DLD1 (cell line): ENCODE data around the gene MYLK.

Experiments used
- in situ Hi-C: cut with HindIII; loops from 2 replicates; pipeline ENCODE4 v1.10.0; 2017; ENCODE audit warnings: low sequenced_read_pairs

The MYLK gene

DNA sequence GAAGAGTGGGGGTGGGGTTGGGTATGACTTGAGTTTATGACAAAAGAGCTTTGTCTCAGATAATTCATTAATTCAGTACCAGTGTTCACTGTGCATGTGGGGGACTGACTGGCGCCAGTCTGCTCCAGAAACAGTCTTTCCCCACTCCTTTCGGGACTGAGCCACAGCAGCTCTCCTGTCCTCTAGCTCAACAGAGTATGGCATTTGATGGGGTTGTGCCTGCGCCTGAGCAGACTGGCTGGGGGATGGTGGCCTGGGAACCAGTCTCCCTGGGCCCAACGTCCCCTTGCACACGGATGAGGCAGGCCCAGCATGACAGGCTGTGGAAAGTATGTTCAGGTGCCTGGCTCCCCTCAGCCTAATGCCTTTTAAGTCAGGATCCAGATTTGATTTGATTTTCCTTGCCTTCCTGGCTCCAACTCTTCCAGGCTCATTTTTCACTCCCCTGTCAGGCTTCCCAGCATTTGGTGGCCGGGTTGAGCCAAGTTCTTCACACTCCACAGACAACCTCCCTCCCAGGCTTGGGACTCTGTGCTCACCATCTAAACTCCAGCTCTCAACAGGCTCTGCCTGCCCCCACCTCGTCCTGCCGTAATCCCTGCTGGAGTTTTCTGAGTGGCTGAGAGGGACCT is 105.0 kb downstream of the MYLK start:
- in situ Hi-C loops: no loop called here

DNA sequence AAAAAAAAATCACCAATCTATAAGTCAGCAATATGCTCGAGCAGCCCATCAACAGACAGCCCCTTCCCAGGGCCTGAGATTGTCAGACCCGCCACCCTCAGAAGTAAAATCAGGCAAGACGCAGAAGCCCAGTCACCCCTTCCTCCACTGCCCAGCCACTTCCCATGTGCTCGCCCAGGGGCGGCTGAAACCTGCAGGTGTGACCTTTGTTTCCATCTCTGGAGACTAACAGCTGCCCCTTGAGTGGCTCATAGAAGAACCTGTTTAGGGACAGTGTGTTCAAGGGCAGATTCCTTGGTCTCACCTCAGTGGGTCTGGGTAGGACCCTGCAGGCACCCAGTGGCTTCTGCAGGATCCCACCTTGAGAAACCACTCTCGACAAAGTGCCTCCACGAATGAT is 105.6 kb downstream of the MYLK start:
- in situ Hi-C loops: no loop called here

DNA sequence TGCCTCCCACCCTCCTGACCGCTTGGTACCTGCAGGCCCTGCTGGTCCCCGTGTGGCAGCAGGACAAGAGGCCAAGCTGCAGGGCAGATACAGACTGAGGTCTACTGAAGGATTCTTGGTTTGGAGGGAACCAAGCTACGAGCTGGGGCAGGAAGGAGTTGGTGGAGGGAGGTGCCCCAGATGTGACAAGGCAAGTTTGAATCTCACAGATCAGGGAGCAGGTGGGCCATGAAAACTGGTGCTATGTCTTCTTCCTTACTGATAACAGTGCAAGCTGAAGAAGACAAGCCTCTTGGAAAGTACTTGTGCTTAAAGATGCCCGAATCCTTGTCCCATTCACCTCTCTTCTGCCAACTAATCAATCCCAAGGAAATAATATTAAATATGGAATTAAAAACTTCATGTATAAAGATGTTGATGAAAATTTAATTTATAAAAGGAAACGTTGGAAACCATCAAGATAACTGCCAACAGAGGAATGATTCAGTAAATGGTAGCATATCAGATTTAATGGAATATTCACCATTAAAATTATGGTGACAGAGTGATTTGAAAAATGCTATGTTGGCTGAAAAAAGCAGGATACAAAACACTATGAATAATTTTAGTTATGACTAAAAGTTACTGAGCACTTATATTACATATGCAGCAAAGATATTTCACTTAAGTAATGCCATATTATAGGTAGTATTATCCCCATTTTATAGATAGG is 107.9 kb downstream of the MYLK start:
- in situ Hi-C loops: no loop called here

DNA sequence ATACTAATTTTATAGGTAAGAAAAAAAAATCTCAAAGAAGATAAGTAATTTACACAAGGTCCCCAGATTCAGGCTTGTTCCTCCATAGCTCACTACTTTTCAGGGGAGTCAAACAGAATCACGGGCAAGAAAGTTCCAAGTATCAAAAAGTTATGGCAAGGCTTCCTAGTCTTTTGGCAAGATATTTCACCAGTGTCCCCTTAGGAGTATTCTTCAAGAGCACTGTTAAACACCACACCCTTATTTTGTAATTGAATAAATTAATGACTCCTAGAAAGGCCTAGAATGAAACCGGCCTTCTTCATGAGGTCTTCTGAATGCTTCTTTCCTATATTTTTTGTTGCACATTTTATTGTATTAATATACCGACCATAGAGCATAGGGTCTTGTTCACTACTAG is 109.7 kb downstream of the MYLK start:
- in situ Hi-C loops: no loop called here

DNA sequence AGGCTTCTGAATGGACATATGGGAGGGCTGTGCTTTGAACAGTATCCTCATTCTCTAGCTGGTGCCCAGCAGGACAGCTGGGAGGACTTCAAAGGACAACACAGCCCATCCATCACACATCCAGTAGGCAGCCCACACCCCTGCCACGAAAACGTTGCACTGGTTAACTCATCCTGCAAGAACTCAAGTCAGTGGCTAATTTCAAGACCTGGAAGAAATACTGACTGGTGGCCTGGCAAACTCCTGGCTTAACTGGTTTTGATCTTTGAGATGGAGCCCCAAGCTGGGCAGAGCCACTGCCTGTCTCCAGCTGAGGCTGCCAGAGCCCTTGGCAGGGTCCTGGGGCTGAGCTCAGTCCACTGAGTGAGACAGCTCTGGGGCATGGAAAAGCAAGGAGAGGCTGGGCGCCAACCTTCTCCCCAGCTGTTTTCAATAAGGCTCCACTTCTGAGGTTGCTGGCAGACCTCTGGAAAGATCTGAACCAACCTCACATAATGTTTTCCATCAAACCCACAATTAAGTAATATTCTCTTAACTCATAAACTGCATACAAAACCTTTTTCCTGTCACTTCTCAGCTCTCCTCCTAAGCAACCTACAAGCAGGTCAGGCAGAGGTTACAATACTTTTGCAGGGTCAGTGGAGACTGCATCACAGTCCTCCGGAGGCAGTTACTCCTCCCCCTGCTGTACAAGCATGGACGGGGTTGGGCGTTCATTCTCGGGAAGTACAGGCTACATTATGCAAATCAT is 110.3 kb downstream of the MYLK start:
- in situ Hi-C loops: no loop called here

DNA sequence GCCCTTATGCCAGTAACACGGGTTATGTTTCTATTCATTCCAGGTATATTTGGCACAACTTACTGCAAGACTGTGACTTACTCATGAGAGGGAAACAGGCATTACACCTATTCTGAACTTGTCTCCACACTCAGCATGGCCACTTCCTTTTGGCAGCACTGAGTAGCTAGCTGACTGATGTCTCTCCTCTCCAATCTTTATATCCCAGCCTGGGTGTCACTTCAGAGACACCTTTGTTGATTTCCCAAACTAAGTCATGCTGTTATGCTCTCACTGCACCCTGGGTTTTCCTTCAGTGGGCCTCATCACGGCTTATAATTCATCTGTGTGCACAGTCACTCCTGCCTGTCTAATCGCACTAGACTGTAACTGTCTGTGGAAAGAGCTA is 114.8 kb downstream of the MYLK start:
- in situ Hi-C loops: no loop called here

DNA sequence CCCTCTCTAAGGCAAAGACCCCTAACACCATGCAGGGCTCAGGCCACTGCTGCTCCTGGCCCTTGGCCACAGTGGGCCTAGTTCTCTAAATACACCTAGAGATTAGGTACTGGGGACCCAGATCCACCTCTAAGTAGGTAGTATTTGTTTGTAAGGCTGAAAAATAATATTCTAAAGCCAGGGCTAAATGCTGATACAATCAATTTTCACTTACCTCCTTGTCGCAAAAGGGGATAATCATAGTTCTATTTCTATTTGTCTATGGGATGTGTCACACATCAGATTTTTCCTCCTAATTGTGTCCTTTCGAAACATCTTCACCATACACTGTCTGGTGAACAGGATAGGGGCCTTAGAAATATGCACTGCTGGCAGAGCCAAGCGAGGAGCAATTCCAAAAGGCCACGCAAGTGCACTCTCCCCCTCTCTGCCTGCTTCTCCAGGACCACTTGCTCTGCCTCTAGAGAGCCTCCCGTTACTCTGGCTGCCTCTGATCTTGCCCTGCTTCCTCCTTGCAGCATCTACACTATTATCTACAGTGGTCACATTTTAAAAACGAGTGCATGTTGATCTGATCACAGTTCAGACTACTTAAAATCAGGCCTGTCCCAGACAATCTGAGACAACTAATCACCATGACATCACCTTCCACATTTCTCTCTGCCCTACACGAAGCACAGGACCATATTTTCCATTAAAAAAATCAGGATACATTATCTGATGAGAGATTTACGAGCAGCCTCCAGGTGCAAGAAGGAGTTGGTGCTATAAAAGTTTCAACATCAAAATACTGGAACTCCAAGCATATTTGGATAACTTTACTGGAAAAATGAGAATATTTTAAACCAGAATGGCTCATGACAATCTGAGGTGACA is 115.4 kb downstream of the MYLK start:
- in situ Hi-C loops: no loop called here

DNA sequence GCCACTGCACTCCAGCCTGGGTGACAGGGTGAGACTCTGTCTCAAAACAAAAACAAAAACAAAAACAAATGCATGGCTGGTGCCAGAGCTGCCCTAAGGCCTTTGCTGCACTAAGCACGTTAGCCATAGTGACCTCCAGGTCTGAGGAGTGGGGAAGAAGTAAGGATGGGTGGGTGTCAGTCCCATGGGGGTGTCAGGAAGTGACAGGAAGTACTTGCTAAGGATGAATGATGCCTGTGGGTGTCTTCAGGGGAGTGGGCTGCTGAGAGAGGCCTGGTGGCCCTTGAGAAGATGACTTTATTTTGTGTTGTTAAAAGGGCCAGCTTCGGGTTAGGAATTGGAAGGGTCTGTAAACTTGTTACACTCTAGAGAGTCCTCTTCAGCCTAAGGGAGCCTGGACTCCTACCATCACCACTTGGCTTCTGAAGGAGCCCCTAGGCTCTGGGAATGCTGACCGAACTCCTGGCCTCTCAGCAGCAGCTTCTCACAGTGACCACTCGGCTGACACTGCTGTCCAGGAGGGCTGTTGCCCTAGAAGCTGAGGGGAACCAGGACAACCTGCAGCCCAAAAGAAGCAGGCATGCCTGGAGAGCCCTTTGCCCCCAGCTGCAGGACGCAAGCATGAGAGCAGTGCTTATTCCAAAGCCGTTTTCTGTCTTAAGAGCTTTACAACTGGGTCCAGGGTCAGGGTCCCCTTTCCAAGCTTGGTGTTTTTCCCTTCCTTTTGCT is 116.4 kb downstream of the MYLK start:
- in situ Hi-C loops: no loop called here

DNA sequence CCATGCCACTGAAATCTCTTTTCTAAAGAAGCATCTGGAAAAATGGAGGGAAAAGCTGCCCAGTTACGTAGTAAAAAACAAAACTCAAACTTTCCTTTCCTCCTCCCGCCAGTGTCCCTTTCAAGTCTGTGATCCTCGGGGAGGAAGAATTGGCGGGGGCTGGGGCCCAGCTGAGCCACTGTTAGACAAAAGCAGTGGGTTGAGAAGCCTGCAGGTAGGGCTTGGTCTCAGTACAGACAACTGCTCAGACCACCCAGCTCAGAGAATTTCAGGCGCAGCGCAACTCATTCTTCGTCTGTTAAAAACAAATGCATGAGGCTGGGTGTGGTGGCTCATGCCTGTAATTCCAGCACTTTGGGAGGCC is 117.1 kb downstream of the MYLK start:
- in situ Hi-C loops: no loop called here

DNA sequence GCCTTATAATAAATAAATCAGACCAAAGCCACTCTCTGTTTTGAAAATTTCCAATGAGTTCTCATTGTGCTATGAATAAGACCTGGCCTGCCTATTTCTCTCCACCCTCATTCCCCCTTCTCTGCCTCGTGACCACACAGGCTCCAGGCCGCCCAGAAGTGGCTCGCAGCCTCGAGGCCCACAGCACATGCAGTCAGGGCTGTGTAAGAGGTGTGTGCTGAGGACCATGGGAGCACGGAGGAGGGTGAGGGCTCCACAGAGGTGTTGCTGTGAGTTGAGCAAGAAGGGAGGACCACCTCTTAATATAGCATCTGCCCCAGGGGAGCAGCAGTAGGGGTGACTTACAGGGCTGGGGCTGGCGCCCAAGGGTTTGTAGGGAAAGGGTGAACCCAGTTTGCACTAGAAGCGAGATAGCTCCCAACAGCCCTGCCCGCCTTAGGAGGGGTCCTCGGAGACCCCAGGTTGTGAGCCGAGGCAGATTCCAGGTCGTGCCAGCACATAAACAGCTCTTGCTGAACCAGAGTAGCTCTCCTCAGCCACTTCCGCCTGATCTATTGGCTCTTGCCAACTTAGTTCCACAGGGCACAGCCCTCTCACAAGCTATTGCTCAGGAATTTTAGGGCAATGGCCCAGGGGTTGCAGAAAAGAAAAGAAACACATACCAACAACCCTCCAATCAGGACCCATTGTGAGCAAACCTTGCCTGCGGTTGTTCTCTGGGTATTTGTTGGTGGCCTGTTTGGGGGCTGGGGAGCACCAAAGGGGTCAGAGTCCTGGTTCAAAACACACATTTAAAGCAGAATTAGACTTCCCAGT is 117.7 kb downstream of the MYLK start:
- in situ Hi-C loops: no loop called here

DNA sequence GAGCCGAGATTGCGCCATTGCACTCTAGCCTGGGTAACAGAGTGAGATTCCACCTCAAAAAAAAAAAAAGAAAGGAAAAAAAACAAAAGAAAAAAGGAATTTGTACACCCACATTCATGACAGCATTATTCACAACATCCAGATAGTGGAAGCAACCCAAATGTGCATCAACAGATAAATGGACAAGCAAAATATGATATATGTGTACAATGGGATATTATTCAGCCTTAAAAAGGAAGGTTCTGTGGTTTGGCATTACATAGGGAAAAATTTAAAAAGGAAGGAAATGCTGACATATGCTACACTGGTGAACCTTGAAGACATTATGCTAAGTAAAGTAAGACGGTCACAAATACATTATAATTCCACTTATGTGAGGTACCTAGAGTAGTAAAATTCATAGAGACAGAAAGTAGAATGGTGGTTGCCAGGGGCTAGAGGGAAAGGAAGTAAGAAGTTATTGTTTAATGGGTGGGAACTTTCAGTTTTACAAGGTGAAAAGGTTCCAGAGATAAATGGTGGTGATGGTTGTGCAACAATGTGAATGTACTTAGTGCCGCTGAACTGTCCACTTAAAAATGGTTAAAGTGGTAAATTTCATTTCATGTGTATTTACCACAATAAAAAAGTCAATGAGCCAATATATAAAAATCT is 118.5 kb downstream of the MYLK start:
- in situ Hi-C loops: no loop called here

DNA sequence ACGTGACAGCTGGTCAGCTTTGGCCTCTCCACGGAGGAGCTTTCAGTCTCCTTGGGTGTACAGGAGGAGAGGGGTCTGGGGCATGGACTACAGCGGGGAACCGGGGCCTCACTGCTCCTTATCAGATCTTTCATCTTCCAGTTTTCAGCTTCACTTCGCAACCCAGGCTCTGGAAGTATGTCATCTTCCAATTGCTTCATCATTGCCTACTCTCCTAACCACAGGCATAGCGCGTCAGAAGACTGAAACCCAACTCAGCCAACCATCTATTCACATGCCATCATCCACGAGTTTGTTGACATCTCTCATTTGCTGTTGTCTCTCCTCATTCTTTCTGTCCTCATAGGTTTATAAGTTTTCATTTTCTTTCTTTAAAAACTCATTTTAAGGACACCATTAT is 119.5 kb downstream of the MYLK start:
- in situ Hi-C loops: no loop called here

DNA sequence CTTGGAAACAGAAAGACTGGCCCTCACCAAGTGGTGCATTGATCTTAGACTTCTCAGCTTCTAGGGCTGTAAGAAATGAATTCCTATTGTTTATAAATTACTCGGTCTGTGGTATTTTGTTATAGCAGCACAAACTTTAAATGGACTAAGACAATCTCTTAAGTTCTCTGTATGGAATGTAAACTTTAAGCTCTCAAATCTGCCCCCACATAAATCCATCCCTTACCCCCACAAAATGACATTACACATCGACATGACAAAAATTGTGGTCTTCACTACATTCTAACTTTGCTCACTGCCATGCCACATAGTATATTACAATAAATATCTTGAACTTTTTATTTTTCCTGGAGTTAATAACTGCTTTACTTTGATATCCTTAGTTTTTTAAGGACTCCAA is 121.3 kb downstream of the MYLK start:
- in situ Hi-C loops: no loop called here

DNA sequence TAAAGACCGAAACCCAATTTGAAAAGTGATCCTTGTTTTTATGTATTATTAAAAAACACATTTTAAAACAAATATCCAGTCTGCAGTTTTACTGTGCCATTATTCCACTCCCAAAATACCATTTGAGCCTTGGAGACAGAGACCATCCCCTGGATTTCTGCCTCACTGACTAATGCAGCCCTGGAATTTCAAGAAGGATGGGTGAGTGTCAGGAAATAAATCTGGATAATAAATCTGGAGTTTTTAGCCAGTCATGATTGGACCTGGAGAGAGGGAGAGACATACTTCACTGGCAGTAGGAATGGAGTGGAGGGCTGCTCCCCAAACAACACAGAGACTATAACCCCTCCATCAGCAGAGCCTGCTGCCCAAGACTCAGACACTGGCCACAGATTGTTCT is 123.3 kb downstream of the MYLK start:
- in situ Hi-C loops: no loop called here

DNA sequence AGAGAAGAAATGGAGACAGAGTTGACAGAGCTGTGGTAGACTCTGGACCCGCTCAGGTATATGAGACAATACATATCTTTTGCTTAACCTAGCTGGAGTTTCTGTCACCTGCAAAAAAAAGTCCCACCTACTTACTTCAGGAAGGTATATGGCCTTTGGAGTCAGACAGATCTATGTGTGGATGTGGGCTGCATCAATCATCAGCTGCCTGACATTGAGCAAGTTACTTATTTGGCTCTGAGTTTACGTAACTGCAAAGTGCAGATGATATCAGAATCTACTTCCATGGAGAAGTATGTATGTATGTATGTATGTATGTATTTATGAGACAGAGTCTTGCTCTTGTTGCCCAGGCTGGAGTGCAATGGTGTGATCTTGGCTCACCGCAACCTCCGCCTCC is 124.3 kb downstream of the MYLK start:
- in situ Hi-C loops: no loop called here

DNA sequence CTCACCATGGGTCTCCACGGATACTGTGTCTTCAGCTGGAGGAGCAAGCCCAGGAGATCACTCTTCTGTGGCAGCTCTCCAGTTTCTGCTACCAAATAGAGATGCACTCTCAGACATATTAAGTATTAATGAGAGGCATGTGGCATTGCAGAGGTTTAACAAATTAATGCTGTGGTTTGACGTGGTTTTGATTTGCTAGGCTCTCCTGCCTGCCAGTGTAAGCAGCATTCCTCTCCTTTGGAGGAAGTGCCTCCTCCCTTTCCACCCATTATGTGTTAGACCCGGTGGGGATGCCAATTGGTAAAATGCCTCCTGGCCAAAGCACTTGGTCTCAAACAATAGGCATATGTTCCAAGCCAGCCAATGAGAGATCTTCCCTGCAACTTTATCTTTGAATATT is 124.8 kb downstream of the MYLK start:
- in situ Hi-C loops: no loop called here

DNA sequence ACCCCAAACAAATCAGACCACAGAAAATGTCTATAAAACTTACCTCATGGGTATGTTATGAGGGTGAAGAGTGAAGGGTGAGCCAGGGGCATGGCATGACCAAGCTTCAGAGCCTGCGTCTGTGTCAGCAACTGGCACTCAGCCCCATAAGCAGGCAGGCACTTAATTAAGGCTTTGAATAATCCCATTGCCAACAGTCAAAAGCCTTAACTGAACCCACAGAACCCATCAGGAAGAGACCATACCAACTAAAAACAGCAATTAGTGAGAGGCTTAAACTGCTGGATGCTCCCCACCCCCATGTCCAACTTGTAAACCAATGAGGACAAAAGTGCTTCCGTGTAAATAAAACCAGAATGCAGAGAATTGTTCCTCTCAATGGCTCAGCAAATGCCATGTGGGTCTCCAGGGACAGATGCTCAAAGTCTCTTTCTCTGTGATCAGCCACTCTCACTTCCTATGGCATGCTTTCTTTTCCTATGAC is 126.0 kb downstream of the MYLK start:
- in situ Hi-C loops: no loop called here

DNA sequence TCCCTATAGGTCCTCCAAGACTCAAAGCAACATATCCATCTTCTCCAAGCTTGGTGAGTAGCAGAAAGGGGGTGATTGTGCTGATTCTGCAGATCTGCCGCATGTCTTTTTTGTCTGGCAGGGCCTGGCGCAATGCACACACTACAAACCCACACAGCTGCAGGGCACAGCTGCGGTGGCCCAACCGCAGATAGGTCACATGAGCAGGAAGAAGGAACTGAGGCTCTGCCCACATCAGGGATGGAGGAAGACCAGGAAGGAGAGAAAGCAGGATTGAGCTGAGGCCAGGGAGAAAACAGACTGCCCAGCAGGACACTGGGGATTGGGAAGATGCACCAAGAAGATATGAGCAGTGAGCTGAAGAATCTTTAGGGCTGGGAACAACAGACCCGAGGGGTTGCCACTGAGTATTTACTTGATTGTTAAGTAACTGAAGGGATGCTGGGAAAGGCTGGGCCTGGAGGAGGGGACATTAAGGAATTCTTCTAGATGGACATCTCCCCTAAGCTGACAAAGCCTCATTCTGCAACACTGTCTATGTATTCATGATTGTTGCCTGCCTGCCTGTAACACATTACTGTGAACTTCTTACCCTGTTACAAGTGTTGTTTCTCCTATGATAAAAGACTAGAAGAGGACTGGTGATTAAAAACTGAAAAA is 126.7 kb downstream of the MYLK start:
- in situ Hi-C loops: no loop called here

DNA sequence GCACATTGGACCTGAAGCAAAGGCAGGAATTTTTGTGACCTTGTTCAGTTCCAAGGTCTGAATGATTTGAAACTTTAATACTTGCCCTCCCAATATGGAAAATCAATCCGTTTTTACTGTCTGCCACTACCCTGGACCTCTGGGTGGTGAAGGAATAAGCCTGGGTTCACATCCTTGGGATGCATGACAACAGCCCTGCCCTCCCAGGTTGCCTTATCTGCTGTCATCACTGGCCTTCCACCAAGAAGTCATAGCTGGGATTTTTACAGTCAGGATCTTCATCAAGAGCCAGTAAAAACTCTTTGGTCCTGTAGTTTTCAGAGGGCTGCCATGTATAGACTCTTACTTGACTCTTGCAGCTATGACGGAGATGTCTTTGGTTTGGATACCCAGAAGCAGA is 128.6 kb downstream of the MYLK start:
- in situ Hi-C loops: no loop called here
